Measurements from ENCODE around the gene TMEM74B.

- TF ChIP-seq CBX5 (IDR thresholded peaks at IDR 0.05; ENCODE audit: low read depth) (no peak), HDAC2 (IDR thresholded peaks at IDR 0.05) (no peak), RAD21 (IDR thresholded peaks at IDR 0.05; ENCODE audit: insufficient read depth, low read depth, low read length) (no peak), FOS (IDR thresholded peaks at IDR 0.05; ENCODE audit: borderline replicate concordance, extremely low read depth, insufficient read length) (no peak), EP300 (IDR thresholded peaks at IDR 0.05; ENCODE audit: borderline replicate concordance in 1 of 2, control insufficient read depth in 1 of 2, low read depth in 2 of 2, low read length in 2 of 2) (no peak), ESRRA (IDR thresholded peaks at IDR 0.05; ENCODE audit: low read length) (no peak)
- TF ChIP-seq, protein P1, sequence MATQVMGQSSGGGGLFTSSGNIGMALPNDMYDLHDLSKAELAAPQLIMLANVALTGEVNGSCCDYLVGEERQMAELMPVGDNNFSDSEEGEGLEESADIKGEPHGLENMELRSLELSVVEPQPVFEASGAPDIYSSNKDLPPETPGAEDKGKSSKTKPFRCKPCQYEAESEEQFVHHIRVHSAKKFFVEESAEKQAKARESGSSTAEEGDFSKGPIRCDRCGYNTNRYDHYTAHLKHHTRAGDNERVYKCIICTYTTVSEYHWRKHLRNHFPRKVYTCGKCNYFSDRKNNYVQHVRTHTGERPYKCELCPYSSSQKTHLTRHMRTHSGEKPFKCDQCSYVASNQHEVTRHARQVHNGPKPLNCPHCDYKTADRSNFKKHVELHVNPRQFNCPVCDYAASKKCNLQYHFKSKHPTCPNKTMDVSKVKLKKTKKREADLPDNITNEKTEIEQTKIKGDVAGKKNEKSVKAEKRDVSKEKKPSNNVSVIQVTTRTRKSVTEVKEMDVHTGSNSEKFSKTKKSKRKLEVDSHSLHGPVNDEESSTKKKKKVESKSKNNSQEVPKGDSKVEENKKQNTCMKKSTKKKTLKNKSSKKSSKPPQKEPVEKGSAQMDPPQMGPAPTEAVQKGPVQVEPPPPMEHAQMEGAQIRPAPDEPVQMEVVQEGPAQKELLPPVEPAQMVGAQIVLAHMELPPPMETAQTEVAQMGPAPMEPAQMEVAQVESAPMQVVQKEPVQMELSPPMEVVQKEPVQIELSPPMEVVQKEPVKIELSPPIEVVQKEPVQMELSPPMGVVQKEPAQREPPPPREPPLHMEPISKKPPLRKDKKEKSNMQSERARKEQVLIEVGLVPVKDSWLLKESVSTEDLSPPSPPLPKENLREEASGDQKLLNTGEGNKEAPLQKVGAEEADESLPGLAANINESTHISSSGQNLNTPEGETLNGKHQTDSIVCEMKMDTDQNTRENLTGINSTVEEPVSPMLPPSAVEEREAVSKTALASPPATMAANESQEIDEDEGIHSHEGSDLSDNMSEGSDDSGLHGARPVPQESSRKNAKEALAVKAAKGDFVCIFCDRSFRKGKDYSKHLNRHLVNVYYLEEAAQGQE (IDR thresholded peaks at IDR 0.05; ENCODE audit: low read depth, low read length) = no peak
These were observed 17.6 kb downstream of the TMEM74B start for GRCh38 chr20:1166948-1167720.

Data from GM12878 (cell line).